GM19023 (cell line): Measurements from ENCODE around the gene TMBIM4.

Source experiments
- ATAC-seq: cut with Tn5 transposase; IDR thresholded peaks from one replicate; pipeline ENCODE4 v1.9.1; 2021; ENCODE audit warnings: mild to moderate bottlenecking, moderate library complexity; ENCODE audit not compliant: unreplicated experiment

Gene TMBIM4

DNA sequence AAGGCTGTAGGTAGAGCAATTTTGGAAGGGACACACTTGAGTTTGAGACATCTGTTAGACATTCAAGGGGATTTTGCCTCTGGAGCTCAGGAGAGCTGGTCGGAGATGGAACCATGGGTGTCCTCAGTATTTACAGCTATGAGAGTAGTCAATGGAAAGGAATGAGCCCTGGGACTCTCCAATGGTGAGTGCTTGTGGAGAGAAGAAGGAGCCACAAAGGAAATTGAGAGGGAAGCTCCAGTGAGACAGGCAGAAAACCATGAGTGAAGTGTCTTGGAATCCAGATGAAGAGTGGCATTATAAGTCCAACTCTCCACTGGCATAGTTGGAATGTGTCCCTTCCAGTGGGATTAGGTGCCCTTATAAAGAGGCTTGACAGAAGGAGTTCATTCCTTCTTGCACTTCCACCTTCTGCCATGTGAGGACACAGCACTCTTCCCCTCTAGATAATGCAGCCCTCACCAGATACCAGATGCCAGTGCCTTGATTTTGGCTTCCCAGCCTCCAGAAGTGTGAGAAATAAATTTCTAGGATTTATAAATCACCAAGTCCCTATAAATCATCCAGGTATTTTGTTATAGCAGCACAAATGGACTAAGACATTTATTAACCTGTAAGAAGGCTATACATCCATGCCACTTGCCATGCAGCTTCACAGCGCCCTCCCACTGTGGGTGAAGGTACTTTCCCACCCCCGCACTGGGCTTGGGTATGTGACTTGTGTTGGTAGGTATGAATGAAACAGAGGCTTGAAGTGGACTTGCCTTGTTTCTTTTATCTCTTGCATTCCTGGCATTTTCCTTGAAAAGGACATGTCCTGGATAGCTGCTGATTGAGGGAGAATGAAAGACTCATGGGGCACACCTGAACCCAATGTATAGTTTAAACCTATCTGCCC lies 66.5 kb downstream of the TMBIM4 start:
- no peak for ATAC-seq

DNA sequence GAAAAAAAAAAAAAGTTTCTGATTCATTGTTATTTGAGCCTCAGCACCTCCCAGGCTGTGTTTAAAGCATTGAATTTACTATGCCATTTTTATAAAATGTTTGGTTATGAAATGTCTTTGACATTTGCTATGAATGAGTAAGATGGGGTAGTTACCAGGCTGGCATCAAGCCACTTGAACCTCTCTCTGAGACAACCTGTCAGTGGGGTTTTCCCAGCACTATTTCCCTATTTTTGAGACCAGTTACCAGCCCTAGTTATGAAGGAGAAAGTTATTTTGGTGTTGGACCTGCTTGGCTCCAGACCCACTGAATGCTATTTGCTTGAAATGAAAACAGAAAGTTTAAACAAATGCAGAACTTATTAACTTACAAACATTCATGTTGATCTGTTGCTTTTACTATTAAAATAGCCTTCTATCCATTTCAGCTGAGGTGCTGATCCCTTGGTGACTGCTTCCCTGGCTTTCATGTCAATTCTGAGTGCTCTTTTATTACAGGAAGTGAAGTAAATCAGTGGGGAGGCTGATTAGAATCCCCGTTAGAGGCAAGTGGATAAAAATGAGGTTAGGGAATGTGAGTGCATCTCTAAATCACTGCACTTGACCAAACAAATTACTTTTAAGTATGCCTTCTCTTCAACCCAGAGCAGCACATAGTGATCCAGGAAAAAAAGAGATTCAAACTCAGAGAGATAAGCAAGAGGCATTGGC lies 77.1 kb downstream of the TMBIM4 start:
- ATAC-seq = no peak

- ATAC-seq = no peak
Measured at GRCh38 chr12:66090157-66090556, 79.6 kb downstream of the TMBIM4 start.

DNA sequence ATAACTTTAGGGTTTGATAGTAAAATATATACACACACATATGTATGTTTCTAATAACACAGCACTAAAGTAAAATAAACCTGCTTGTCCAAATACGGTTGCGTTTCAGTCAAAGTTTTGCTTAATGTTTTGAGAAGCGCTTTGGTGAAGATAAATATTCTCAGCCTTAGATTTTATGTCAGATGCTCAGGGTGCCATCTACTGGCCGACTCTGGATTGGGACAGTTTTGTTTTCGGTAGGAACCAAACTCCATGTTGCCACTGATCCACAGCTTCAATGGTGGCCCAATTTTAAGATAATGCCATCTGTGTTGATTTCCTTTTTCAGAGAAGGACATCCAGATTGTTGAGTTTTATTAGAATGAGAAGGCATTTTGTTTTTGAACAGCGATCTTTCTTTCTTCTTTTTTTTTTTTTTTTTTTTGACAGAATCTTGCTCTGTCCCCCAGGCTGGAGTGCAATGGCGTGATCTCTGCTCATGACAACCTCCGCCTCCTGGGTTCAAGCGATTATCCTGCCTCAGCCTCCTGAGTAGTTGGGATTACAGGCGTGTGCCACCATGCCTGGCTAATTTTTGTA lies 82.3 kb downstream of the TMBIM4 start:
- peak; percentile 63 for ATAC-seq

DNA sequence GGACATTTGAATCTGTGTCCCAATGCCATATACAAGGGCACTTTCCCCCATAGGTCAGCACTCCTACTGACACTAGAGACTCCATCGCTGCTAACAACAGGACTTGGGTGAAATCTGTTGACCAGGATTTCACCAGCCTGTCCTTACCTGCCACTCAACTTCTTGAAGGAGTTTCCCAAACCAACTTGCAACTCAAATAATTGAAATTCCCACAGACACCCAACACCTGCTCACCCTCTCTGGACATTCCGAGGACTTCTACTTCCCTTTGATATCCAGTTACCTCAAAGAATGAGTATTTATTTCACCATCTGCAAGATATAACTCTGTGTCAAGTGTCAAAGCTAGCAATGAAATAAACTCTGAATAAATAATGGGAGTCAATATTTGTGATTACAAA lies 83.8 kb downstream of the TMBIM4 start:
- no peak for ATAC-seq
